Neural progenitor cell (in vitro differentiated cells): ENCODE results near the gene ING2. TPM values are rescaled to one million over a fixed set of nuclear protein-coding genes. Genes with fewer than 3 reads are reported as not detected.

Experiments used
- DNase-seq: peaks from one replicate; pipeline ENCODE4 v3.0.0-alpha.2; 2016; ENCODE audit warnings: low spot score
- H2AFZ ChIP-seq: fragments of 200-600 bp; sonication (generic); replicated peaks from 2 replicates; pipeline ENCODE4 v1.6.1; 2016; ENCODE audit warnings: antibody characterized with exemption
- H3F3A ChIP-seq: fragments of 200-600 bp; sonication (generic); 2 replicates; pipeline ENCODE4 v1.6.1; 2016; ENCODE audit warnings: antibody characterized with exemption, low read depth
- H3K27ac ChIP-seq: fragments of 200-600 bp; sonication (generic); 2 replicates; pipeline ENCODE4 v1.5.1; 2016; ENCODE audit warnings: mild to moderate bottlenecking
- H3K27me3 ChIP-seq: fragments of 200-600 bp; sonication (generic); 2 replicates; pipeline ENCODE4 v1.6.1; 2016; ENCODE audit warnings: mild to moderate bottlenecking, moderate library complexity
- H3K36me3 ChIP-seq: fragments of 200-600 bp; sonication (generic); 2 replicates; pipeline ENCODE4 v1.5.1; 2016
- H3K4me1 ChIP-seq: fragments of 200-600 bp; sonication (generic); 2 replicates; pipeline ENCODE4 v1.6.1; 2016; ENCODE audit warnings: mixed run types
- H3K4me2 ChIP-seq: fragments of 200-600 bp; sonication (generic); 2 replicates; pipeline ENCODE4 v1.6.1; 2016
- H3K4me3 ChIP-seq: fragments of 200-600 bp; sonication (generic); 2 replicates; pipeline ENCODE4 v1.5.1; 2016
- H3K79me2 ChIP-seq: fragments of 200-600 bp; sonication (generic); 2 replicates; pipeline ENCODE4 v1.6.1; 2016; ENCODE audit warnings: low read depth
- H3K9ac ChIP-seq: fragments of 200-600 bp; sonication (generic); 2 replicates; pipeline ENCODE4 v1.6.1; 2016
- H3K9me3 ChIP-seq: fragments of 200-600 bp; sonication (generic); 2 replicates; pipeline ENCODE4 v1.5.1; 2016; ENCODE audit warnings: low read depth
- H4K20me1 ChIP-seq: fragments of 200-600 bp; sonication (generic); 2 replicates; pipeline ENCODE4 v1.6.1; 2016; ENCODE audit warnings: low read depth
- H3K27ac Mint-ChIP-seq: 3 replicates; pipeline ENCODE4 v1.8.0; 2021; ENCODE audit warnings: mixed read lengths
- H3K27me3 Mint-ChIP-seq: 2 replicates; pipeline ENCODE4 v1.8.0; 2022; ENCODE audit warnings: low read depth, mild to moderate bottlenecking, inconsistent platforms, moderate library complexity, mixed read lengths; ENCODE audit not compliant: insufficient read depth
- H3K36me3 Mint-ChIP-seq: 3 replicates; pipeline ENCODE4 v1.8.0; 2021; ENCODE audit warnings: mixed read lengths
- H3K4me1 Mint-ChIP-seq: 3 replicates; pipeline ENCODE4 v1.8.0; 2021; ENCODE audit warnings: mixed read lengths
- H3K4me3 Mint-ChIP-seq: 3 replicates; pipeline ENCODE4 v1.8.0; 2021; ENCODE audit warnings: mild to moderate bottlenecking, moderate library complexity, mixed read lengths
- H3K9me3 Mint-ChIP-seq: 3 replicates; pipeline ENCODE4 v1.8.0; 2020; ENCODE audit warnings: mixed read lengths
- CTCF ChIP-seq: fragments of 200-600 bp; sonication (generic); IDR thresholded peaks from 2 replicates; pipeline ENCODE4 v1.5.1; 2017; ENCODE audit warnings: antibody characterized with exemption, mild to moderate bottlenecking
- EZH2 ChIP-seq: fragments of 200-600 bp; sonication (generic); IDR thresholded peaks from 2 replicates; pipeline ENCODE4 v1.6.1; 2017; ENCODE audit warnings: antibody characterized with exemption, mild to moderate bottlenecking, moderate library complexity
- EZH2phosphoT487 ChIP-seq: fragments of 200-600 bp; sonication (generic); IDR thresholded peaks from 2 replicates; pipeline ENCODE4 v1.6.1; 2017; ENCODE audit warnings: antibody characterized with exemption
- total RNA-seq: library from RNA; depleted of rRNA; stranded (reverse); fragments of >200 nt; gene quantifications from 2 replicates; pipeline ENCODE4 v1.2.3, GENCODE V29; 2015; ENCODE audit warnings: low replicate concordance

Gene ING2
- total RNA-seq, 1 donor from 2014 or later: 38.0 TPM

GRCh38 chr4:183556947-183557346, 52.1 kb downstream of the ING2 start:
- peaks cover 8% of the 10 kb centered on the region for H3K27me3 Mint-ChIP-seq
- no peak overlapping the region for H3K27ac ChIP-seq
- H3K27me3 ChIP-seq: no peaks in the 10 kb centered on the region
- no peaks in the 10 kb centered on the region for H4K20me1 ChIP-seq
- H3K79me2 ChIP-seq: no peaks in the 10 kb centered on the region
- H3K36me3 Mint-ChIP-seq: no peaks in the 10 kb centered on the region
- no peak overlapping the region for H3K4me2 ChIP-seq
- H3K9ac ChIP-seq: no peak overlapping the region
- TF ChIP-seq CTCF: no peak
- no peak for TF ChIP-seq EZH2phosphoT487
- TF ChIP-seq EZH2: no peak
- H3K9me3 ChIP-seq: no peaks in the 10 kb centered on the region
- H3K9me3 Mint-ChIP-seq: no peaks in the 10 kb centered on the region
- H3K4me1 Mint-ChIP-seq: peaks cover 17% of the 10 kb centered on the region
- peaks cover 11% of the 10 kb centered on the region for H3K4me1 ChIP-seq
- no peak for DNase-seq
- H3F3A ChIP-seq: peaks cover 12% of the 10 kb centered on the region
- H3K4me3 ChIP-seq: no peak overlapping the region
- no peak overlapping the region for H3K4me3 Mint-ChIP-seq
- no peaks in the 10 kb centered on the region for H3K36me3 ChIP-seq
- H2AFZ ChIP-seq: no peak overlapping the region
- no peak overlapping the region for H3K27ac Mint-ChIP-seq

GRCh38 chr4:183557611-183558010, 52.8 kb downstream of the ING2 start:
- peaks cover 11% of the 10 kb centered on the region for H3K4me1 ChIP-seq
- Mint-ChIP-seq H3K4me3 (no peak overlapping the region), H3K9me3 (no peaks in the 10 kb centered on the region), H3K4me1 (peaks cover 16% of the 10 kb centered on the region), H3K27ac (no peak overlapping the region), H3K27me3 (peaks cover 5% of the 10 kb centered on the region), H3K36me3 (no peaks in the 10 kb centered on the region)
- no peaks in the 10 kb centered on the region for H3K36me3 ChIP-seq
- no peak for TF ChIP-seq CTCF
- TF ChIP-seq EZH2: no peak
- no peak for TF ChIP-seq EZH2phosphoT487
- H4K20me1 ChIP-seq: no peaks in the 10 kb centered on the region
- H3K9ac ChIP-seq: no peak overlapping the region
- no peak overlapping the region for H3K4me2 ChIP-seq
- no peak overlapping the region for H3K27ac ChIP-seq
- DNase-seq: no peak
- peaks cover 12% of the 10 kb centered on the region for H3F3A ChIP-seq
- H3K79me2 ChIP-seq: no peaks in the 10 kb centered on the region
- no peaks in the 10 kb centered on the region for H3K27me3 ChIP-seq
- no peak overlapping the region for H2AFZ ChIP-seq
- no peak overlapping the region for H3K4me3 ChIP-seq
- no peaks in the 10 kb centered on the region for H3K9me3 ChIP-seq

GRCh38 chr4:183558873-183559272, 54.0 kb downstream of the ING2 start:
- Histone ChIP-seq H3K9me3 (no peaks in the 10 kb centered on the region), H3K4me2 (no peak overlapping the region), H3K27ac (no peak overlapping the region), H3K36me3 (no peaks in the 10 kb centered on the region), H3K79me2 (no peaks in the 10 kb centered on the region), H3K4me1 (peaks cover 11% of the 10 kb centered on the region), H2AFZ (peak overlapping the region; percentile 78), H4K20me1 (no peaks in the 10 kb centered on the region), H3F3A (peaks cover 12% of the 10 kb centered on the region), H3K9ac (no peak overlapping the region), H3K4me3 (no peak overlapping the region), H3K27me3 (no peaks in the 10 kb centered on the region)
- H3K27me3 Mint-ChIP-seq: peaks cover 5% of the 10 kb centered on the region
- DNase-seq: no peak
- H3K9me3 Mint-ChIP-seq: no peaks in the 10 kb centered on the region
- H3K27ac Mint-ChIP-seq: no peak overlapping the region
- no peaks in the 10 kb centered on the region for H3K36me3 Mint-ChIP-seq
- H3K4me1 Mint-ChIP-seq: peaks cover 21% of the 10 kb centered on the region
- TF ChIP-seq CTCF: no peak
- no peak for TF ChIP-seq EZH2
- no peak for TF ChIP-seq EZH2phosphoT487
- no peak overlapping the region for H3K4me3 Mint-ChIP-seq
